Muscle of leg (tissue), 11 donors: ENCODE measurements around the gene ASB18. TPM values are rescaled to one million over a fixed set of nuclear protein-coding genes. Genes with fewer than 3 reads are reported as not detected.

Experiments
- DNase-seq: peaks from one replicate; pipeline ENCODE4 v3.0.0; 2013
- H3K27ac ChIP-seq: one replicate; pipeline ENCODE4 v1.5.1; 2013; ENCODE audit warnings: mild to moderate bottlenecking, low read length, control low read depth
- H3K27me3 ChIP-seq: one replicate; pipeline ENCODE4 v1.6.1; 2013; ENCODE audit warnings: low read length; ENCODE audit not compliant: control insufficient read depth, insufficient read depth
- H3K36me3 ChIP-seq: one replicate; pipeline ENCODE4 v1.6.1; 2013; ENCODE audit warnings: low read length; ENCODE audit not compliant: control insufficient read depth, insufficient read depth
- H3K4me1 ChIP-seq: one replicate; pipeline ENCODE4 v1.6.1; 2013; ENCODE audit warnings: low read length; ENCODE audit not compliant: control insufficient read depth, insufficient read depth
- H3K4me3 ChIP-seq: one replicate; pipeline ENCODE4 v1.5.1; 2013; ENCODE audit warnings: low read length, control low read depth
- H3K9me3 ChIP-seq: replicated peaks from 2 replicates; pipeline ENCODE4 v1.6.1; 2013; ENCODE audit warnings: low read depth, low read length; ENCODE audit not compliant: control insufficient read depth
- WGBS: methylation state at CpG from one replicate; pipeline ENCODE4 v1.1.5; 2013; ENCODE audit warnings: missing lambda C conversion rate; ENCODE audit not compliant: insufficient coverage; 5-methylcytosine and 5-hydroxymethylcytosine counted together
- polyA plus RNA-seq, 8 donors: library from polyadenylated mRNA; unstranded; fragments of 120-200 nt; gene quantifications; one replicate each; pipeline versions ENCODE4 v1.2.1 to v1.2.3, GENCODE V29; 2013; ENCODE audit warnings: inconsistent platforms in 1 of 8, low replicate concordance in 1 of 8; ENCODE audit not compliant: insufficient read length in 8 of 8, insufficient read depth in 1 of 8
- total RNA-seq: library from RNA; stranded (reverse); fragments of 120-200 nt; gene quantifications from one replicate; pipeline ENCODE4 v1.2.4, GENCODE V29; 2013

The ASB18 gene
- total and polyA plus RNA-seq, 9 donors = 2.9 to 11.0 (median 5.4) TPM

GRCh38 chr2:236211296-236211695 lies 52.9 kb downstream of the ASB18 start:
- 90% methylated on average over 22 of the region's 25 CpGs for WGBS
- Histone ChIP-seq H3K36me3 (no peaks in the 10 kb centered on the region), H3K27ac (no peak overlapping the region), H3K4me1 (no peaks in the 10 kb centered on the region), H3K4me3 (no peak overlapping the region), H3K9me3 (peaks cover 1% of the 10 kb centered on the region), H3K27me3 (peaks cover 55% of the 10 kb centered on the region)
- DNase-seq = no peak

DNA sequence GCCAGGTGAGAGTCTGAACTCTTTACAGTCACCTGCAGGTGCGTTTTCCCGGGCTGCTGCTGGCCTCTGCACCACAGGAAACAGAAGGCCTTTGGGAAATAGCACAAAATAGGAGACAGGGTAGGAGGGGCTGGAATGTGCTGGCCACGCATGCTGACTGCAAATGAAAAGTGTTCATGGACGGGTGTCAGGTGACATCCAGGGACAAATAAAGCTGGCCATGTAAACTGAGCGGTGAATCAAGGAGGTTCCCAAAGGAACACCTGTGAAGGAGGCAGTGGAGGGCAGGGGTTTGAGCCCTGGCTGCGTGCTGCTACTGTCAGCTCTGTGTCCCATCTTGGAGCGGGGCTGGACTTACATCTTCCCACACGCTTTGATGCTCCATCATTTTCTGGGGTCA lies 53.7 kb downstream of the ASB18 start:
- Histone ChIP-seq H3K4me1 (no peaks in the 10 kb centered on the region), H3K27me3 (peaks cover 49% of the 10 kb centered on the region), H3K4me3 (no peak overlapping the region), H3K36me3 (no peaks in the 10 kb centered on the region), H3K27ac (no peak overlapping the region), H3K9me3 (peaks cover 4% of the 10 kb centered on the region)
- DNase-seq = no peak
- 39% methylated on average over 6 of the region's 8 CpGs for WGBS

- Histone ChIP-seq H3K36me3 (no peaks in the 10 kb centered on the region), H3K27ac (no peak overlapping the region), H3K4me1 (no peaks in the 10 kb centered on the region), H3K27me3 (peaks cover 44% of the 10 kb centered on the region), H3K9me3 (peaks cover 6% of the 10 kb centered on the region), H3K4me3 (no peak overlapping the region)
- no CpG with 5 or more reads among the region's 5 CpGs for WGBS
- DNase-seq = no peak
These were observed 54.2 kb downstream of the ASB18 start for GRCh38 chr2:236209996-236210395.

GRCh38 chr2:236209535-236209934 lies 54.7 kb downstream of the ASB18 start:
- Histone ChIP-seq H3K27ac (no peak overlapping the region), H3K27me3 (peaks cover 41% of the 10 kb centered on the region), H3K9me3 (peaks cover 6% of the 10 kb centered on the region), H3K4me1 (no peaks in the 10 kb centered on the region), H3K4me3 (no peak overlapping the region), H3K36me3 (no peaks in the 10 kb centered on the region)
- no peak for DNase-seq
- 52% methylated on average over 6 of the region's 6 CpGs for WGBS

- Histone ChIP-seq H3K9me3 (peaks cover 6% of the 10 kb centered on the region), H3K4me3 (no peak overlapping the region), H3K27ac (no peak overlapping the region), H3K4me1 (no peaks in the 10 kb centered on the region), H3K36me3 (no peaks in the 10 kb centered on the region), H3K27me3 (peaks cover 33% of the 10 kb centered on the region)
- DNase-seq = no peak
- WGBS = 54% methylated on average over 21 of the region's 28 CpGs
These were observed 55.9 kb downstream of the ASB18 start for GRCh38 chr2:236208019-236208926.

DNA sequence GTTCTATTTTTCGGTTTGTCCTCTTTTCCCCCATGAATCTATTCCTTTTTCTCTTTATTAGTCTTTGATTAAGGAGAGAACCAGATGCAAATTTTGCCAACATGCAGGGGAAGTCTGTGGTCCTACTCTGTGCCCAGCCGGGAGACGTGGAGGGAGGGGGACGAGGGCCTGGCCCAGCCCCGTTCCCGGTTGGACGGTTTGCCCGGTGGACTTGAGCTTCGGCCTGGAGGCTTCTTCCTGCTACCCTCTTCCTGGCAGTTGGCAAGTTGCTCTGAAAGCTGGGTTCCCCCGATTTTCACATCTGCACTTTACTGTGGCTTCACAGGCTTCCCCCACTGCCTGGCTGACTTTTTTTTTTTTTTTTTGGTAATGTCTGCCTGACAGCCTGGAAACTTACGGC lies 56.7 kb downstream of the ASB18 start:
- DNase-seq = no peak
- WGBS = 91% methylated on average over 9 of the region's 11 CpGs
- H3K4me1 ChIP-seq = no peaks in the 10 kb centered on the region
- H3K9me3 ChIP-seq = peaks cover 6% of the 10 kb centered on the region
- no peak overlapping the region for H3K4me3 ChIP-seq
- H3K36me3 ChIP-seq = no peaks in the 10 kb centered on the region
- H3K27ac ChIP-seq = no peak overlapping the region
- H3K27me3 ChIP-seq = peaks cover 30% of the 10 kb centered on the region

GRCh38 chr2:236205867-236206645 lies 58.1 kb downstream of the ASB18 start:
- peaks cover 19% of the 10 kb centered on the region for H3K27me3 ChIP-seq
- no peaks in the 10 kb centered on the region for H3K4me1 ChIP-seq
- no peaks in the 10 kb centered on the region for H3K36me3 ChIP-seq
- no peak overlapping the region for H3K27ac ChIP-seq
- H3K4me3 ChIP-seq = no peak overlapping the region
- peaks cover 6% of the 10 kb centered on the region for H3K9me3 ChIP-seq
- no peak for DNase-seq
- WGBS = 88% methylated on average over 1 of the region's 2 CpGs

GRCh38 chr2:236204953-236205352 lies 59.3 kb downstream of the ASB18 start:
- Histone ChIP-seq H3K27ac (no peak overlapping the region), H3K9me3 (peaks cover 6% of the 10 kb centered on the region), H3K36me3 (no peaks in the 10 kb centered on the region), H3K4me3 (no peak overlapping the region), H3K27me3 (peaks cover 15% of the 10 kb centered on the region), H3K4me1 (no peaks in the 10 kb centered on the region)
- WGBS = 100% methylated on average over 3 of the region's 5 CpGs
- DNase-seq = no peak

DNA sequence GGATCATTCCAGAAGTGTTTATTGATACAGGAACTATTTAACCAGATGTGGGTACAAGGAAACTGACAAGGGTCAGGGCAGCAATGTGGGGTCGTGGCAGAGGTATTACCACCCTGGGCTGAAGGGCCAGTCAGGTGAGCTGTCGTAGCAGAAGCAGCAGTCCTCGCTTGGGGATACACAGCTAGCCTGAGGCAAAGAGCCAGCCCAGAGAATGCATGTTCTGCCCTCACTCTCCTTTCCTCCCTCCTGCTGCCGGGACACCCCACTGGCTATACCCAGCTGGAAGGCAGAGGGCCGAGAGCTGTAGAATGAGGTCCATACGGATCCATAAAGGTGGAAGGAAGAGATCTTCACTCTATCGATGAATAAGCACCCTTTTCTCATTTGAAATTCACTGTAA lies 63.8 kb downstream of the ASB18 start:
- no peak for DNase-seq
- Histone ChIP-seq H3K4me3 (no peak overlapping the region), H3K27ac (no peak overlapping the region), H3K4me1 (no peaks in the 10 kb centered on the region), H3K36me3 (no peaks in the 10 kb centered on the region), H3K27me3 (no peaks in the 10 kb centered on the region), H3K9me3 (peaks cover 2% of the 10 kb centered on the region)
- 38% methylated on average over 2 of the region's 7 CpGs for WGBS

GRCh38 chr2:236196366-236196765 lies 67.8 kb downstream of the ASB18 start:
- H3K27me3 ChIP-seq = no peaks in the 10 kb centered on the region
- no peak for DNase-seq
- H3K4me1 ChIP-seq = no peaks in the 10 kb centered on the region
- H3K36me3 ChIP-seq = no peaks in the 10 kb centered on the region
- H3K27ac ChIP-seq = no peak overlapping the region
- WGBS = 77% methylated on average over 4 of the region's 7 CpGs
- H3K4me3 ChIP-seq = no peak overlapping the region
- no peaks in the 10 kb centered on the region for H3K9me3 ChIP-seq
